ENCODE data around the gene SYNPO2.
"Not testable (repeated sequence)": the region's sequence is repeated elsewhere in the genome, so short reads cannot be mapped to it uniquely, and the experiment has no call there.

Gene SYNPO2

GRCh38 chr4:119041951-119042560, 153.4 kb downstream of the SYNPO2 start:
- Histone ChIP-seq H3K27ac (ENCODE audit: low read depth, low read length) (no peak overlapping the region), H3K4me3 (ENCODE audit: low read length) (no peak overlapping the region), H3K36me3 (ENCODE audit: control insufficient read depth, insufficient read depth, low read length) (no peaks in the 10 kb centered on the region), H3K9ac (ENCODE audit: low read length) (no peak overlapping the region), H3K4me1 (ENCODE audit: control insufficient read depth, insufficient read depth, low read length) (peaks cover 30% of the 10 kb centered on the region), H3K27me3 (ENCODE audit: control insufficient read depth, insufficient read depth, low read length) (no peaks in the 10 kb centered on the region)

GRCh38 chr4:119046263-119046662, 157.6 kb downstream of the SYNPO2 start:
- Histone ChIP-seq H3K9ac (ENCODE audit: low read length) (no peak overlapping the region), H3K27me3 (ENCODE audit: control insufficient read depth, insufficient read depth, low read length) (no peaks in the 10 kb centered on the region)

GRCh38 chr4:119047059-119047458, 158.4 kb downstream of the SYNPO2 start:
- H3K27ac ChIP-seq (ENCODE audit: low read depth, low read length); H3K9ac ChIP-seq (ENCODE audit: low read length); H3K4me3 ChIP-seq (ENCODE audit: low read length); H3K27me3 ChIP-seq (ENCODE audit: control insufficient read depth, insufficient read depth, low read length); H3K36me3 ChIP-seq (ENCODE audit: control insufficient read depth, insufficient read depth, low read length): not testable (repeated sequence)
- peaks cover 13% of the 10 kb centered on the region for H3K4me1 ChIP-seq (ENCODE audit: control insufficient read depth, insufficient read depth, low read length)

More at GRCh38 chr4:119046263-119046662, 157.6 kb downstream of the SYNPO2 start:
- peaks cover 13% of the 10 kb centered on the region for H3K4me1 ChIP-seq (ENCODE audit: control insufficient read depth, insufficient read depth, low read length)
- H3K36me3 ChIP-seq (ENCODE audit: control insufficient read depth, insufficient read depth, low read length), result no peaks in the 10 kb centered on the region
- H3K4me3 ChIP-seq (ENCODE audit: low read length), result no peak overlapping the region
- no peak overlapping the region for H3K27ac ChIP-seq (ENCODE audit: low read depth, low read length)

- no peak overlapping the region for H3K4me3 ChIP-seq (ENCODE audit: low read length)
- no peaks in the 10 kb centered on the region for H3K36me3 ChIP-seq (ENCODE audit: control insufficient read depth, insufficient read depth, low read length)
- H3K4me1 ChIP-seq (ENCODE audit: control insufficient read depth, insufficient read depth, low read length), result peaks cover 7% of the 10 kb centered on the region
- H3K27ac ChIP-seq (ENCODE audit: low read depth, low read length), result no peak overlapping the region
- H3K9ac ChIP-seq (ENCODE audit: low read length), result no peak overlapping the region
- H3K27me3 ChIP-seq (ENCODE audit: control insufficient read depth, insufficient read depth, low read length), result no peaks in the 10 kb centered on the region
Measured at GRCh38 chr4:119048446-119048845, 159.8 kb downstream of the SYNPO2 start.

DNA sequence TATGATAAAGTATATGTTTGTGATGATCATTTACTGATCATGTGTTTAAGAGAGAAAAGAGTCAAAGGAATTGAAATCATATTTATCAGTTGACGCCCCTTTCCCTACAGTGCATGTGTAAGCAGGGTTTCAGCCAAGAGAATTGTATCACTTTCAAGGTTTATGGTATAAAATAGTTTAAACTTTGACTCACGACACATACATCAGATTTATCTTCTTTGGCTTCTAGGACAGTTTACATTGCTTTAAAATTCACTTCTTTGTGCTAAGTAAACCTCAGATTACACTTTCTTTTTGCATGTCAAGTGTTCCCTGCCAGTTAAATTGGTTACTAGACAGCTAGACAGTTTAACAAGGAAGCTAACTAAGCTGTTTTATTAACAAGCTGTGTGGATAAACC, 160.7 kb downstream of the SYNPO2 start:
- H3K4me3 ChIP-seq (ENCODE audit: low read length), result no peak overlapping the region
- no peaks in the 10 kb centered on the region for H3K36me3 ChIP-seq (ENCODE audit: control insufficient read depth, insufficient read depth, low read length)
- H3K4me1 ChIP-seq (ENCODE audit: control insufficient read depth, insufficient read depth, low read length), result peaks cover 7% of the 10 kb centered on the region
- H3K9ac ChIP-seq (ENCODE audit: low read length), result no peak overlapping the region
- no peak overlapping the region for H3K27ac ChIP-seq (ENCODE audit: low read depth, low read length)
- H3K27me3 ChIP-seq (ENCODE audit: control insufficient read depth, insufficient read depth, low read length), result no peaks in the 10 kb centered on the region

DNA sequence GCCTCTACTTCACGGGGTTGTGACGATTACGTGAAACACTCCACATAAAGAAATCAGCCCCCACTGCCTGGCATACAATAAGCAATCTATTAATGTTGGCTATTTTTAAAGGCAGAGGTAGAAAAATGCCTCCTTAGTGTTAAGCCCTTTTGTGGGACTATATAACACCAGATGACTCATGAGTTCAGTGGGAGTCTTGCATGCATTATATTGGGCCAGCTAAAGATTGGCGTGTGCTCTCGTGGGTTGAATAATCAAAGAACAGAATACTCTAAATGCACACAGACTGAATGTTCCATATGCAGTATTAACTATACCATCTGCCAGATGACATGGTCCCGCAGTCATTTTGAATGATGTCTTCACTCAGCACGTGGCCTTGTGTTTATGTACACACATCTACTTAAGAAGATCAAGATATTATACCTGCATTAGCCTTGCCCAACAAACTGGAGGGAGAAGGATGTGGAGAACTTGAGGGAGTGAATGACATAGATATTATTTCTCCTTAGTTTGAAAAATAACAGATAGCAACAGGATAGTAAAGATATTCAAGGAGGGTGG, 162.0 kb downstream of the SYNPO2 start:
- no peaks in the 10 kb centered on the region for H3K36me3 ChIP-seq (ENCODE audit: control insufficient read depth, insufficient read depth, low read length)
- no peak overlapping the region for H3K4me3 ChIP-seq (ENCODE audit: low read length)
- H3K9ac ChIP-seq (ENCODE audit: low read length), result no peak overlapping the region
- H3K27ac ChIP-seq (ENCODE audit: low read depth, low read length), result no peak overlapping the region
- peaks cover 7% of the 10 kb centered on the region for H3K4me1 ChIP-seq (ENCODE audit: control insufficient read depth, insufficient read depth, low read length)
- no peaks in the 10 kb centered on the region for H3K27me3 ChIP-seq (ENCODE audit: control insufficient read depth, insufficient read depth, low read length)

- no peak overlapping the region for H3K27ac ChIP-seq (ENCODE audit: low read depth, low read length)
- no peak overlapping the region for H3K9ac ChIP-seq (ENCODE audit: low read length)
- H3K4me3 ChIP-seq (ENCODE audit: low read length), result no peak overlapping the region
- H3K4me1 ChIP-seq (ENCODE audit: control insufficient read depth, insufficient read depth, low read length), result no peaks in the 10 kb centered on the region
- H3K36me3 ChIP-seq (ENCODE audit: control insufficient read depth, insufficient read depth, low read length), result no peaks in the 10 kb centered on the region
- no peaks in the 10 kb centered on the region for H3K27me3 ChIP-seq (ENCODE audit: control insufficient read depth, insufficient read depth, low read length)
Measured at GRCh38 chr4:119053245-119053644, 164.6 kb downstream of the SYNPO2 start.

GRCh38 chr4:119053997-119054396, 165.3 kb downstream of the SYNPO2 start:
- no peak overlapping the region for H3K27ac ChIP-seq (ENCODE audit: low read depth, low read length)
- H3K9ac ChIP-seq (ENCODE audit: low read length), result no peak overlapping the region
- H3K27me3 ChIP-seq (ENCODE audit: control insufficient read depth, insufficient read depth, low read length), result no peaks in the 10 kb centered on the region
- H3K4me3 ChIP-seq (ENCODE audit: low read length), result no peak overlapping the region
- no peaks in the 10 kb centered on the region for H3K36me3 ChIP-seq (ENCODE audit: control insufficient read depth, insufficient read depth, low read length)
- no peaks in the 10 kb centered on the region for H3K4me1 ChIP-seq (ENCODE audit: control insufficient read depth, insufficient read depth, low read length)

DNA sequence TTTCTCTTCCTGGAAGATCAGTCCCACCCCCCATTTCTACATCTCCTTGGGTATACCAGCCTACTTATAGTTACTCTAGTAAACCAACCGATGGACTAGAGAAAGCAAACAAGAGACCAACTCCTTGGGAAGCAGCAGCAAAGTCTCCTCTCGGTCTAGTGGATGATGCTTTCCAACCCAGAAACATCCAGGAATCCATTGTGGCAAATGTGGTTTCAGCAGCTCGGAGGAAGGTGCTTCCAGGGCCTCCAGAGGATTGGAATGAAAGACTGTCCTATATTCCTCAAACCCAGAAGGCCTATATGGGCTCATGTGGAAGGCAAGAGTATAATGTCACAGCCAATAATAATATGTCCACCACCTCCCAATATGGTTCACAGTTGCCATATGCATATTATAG, 168.8 kb downstream of the SYNPO2 start:
- Histone ChIP-seq H3K4me1 (ENCODE audit: control insufficient read depth, insufficient read depth, low read length) (no peaks in the 10 kb centered on the region), H3K27ac (ENCODE audit: low read depth, low read length) (no peak overlapping the region), H3K4me3 (ENCODE audit: low read length) (no peak overlapping the region), H3K9ac (ENCODE audit: low read length) (no peak overlapping the region), H3K27me3 (ENCODE audit: control insufficient read depth, insufficient read depth, low read length) (no peaks in the 10 kb centered on the region), H3K36me3 (ENCODE audit: control insufficient read depth, insufficient read depth, low read length) (no peaks in the 10 kb centered on the region)

DNA sequence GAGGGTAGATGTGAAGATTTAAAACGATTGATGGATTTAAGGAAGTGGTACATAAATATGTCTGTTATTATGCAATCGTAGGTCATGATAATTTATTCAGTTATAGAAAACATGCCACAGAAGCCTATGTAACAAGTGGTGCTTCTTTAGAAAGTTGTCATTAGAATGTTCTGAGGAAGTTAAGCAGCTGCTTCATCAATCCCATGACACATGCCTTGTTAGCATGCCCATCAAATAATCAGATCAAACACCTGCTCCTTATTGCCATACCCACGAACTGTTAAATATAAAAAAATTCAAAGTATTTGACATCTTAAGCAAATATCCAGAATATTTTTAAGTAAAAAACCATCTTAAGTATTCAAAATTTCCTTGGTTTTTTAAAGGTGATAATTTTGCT, 170.6 kb downstream of the SYNPO2 start:
- no peaks in the 10 kb centered on the region for H3K27me3 ChIP-seq (ENCODE audit: control insufficient read depth, insufficient read depth, low read length)
- no peak overlapping the region for H3K4me3 ChIP-seq (ENCODE audit: low read length)
- no peak overlapping the region for H3K9ac ChIP-seq (ENCODE audit: low read length)
- H3K27ac ChIP-seq (ENCODE audit: low read depth, low read length), result no peak overlapping the region
- H3K36me3 ChIP-seq (ENCODE audit: control insufficient read depth, insufficient read depth, low read length), result no peaks in the 10 kb centered on the region
- no peaks in the 10 kb centered on the region for H3K4me1 ChIP-seq (ENCODE audit: control insufficient read depth, insufficient read depth, low read length)

- not testable (repeated sequence) for H3K27ac ChIP-seq (ENCODE audit: low read depth, low read length); H3K4me1 ChIP-seq (ENCODE audit: control insufficient read depth, insufficient read depth, low read length); H3K4me3 ChIP-seq (ENCODE audit: low read length); H3K27me3 ChIP-seq (ENCODE audit: control insufficient read depth, insufficient read depth, low read length); H3K9ac ChIP-seq (ENCODE audit: low read length); H3K36me3 ChIP-seq (ENCODE audit: control insufficient read depth, insufficient read depth, low read length)
Measured at GRCh38 chr4:119067125-119067524, 178.5 kb downstream of the SYNPO2 start.

- peak overlapping the region; percentile 21 for H3K27ac ChIP-seq (ENCODE audit: low read depth, low read length)
- not testable (repeated sequence) for H3K9ac ChIP-seq (ENCODE audit: low read length); H3K27me3 ChIP-seq (ENCODE audit: control insufficient read depth, insufficient read depth, low read length); H3K36me3 ChIP-seq (ENCODE audit: control insufficient read depth, insufficient read depth, low read length); H3K4me3 ChIP-seq (ENCODE audit: low read length); H3K4me1 ChIP-seq (ENCODE audit: control insufficient read depth, insufficient read depth, low read length)
Measured at GRCh38 chr4:119067670-119068360, 179.2 kb downstream of the SYNPO2 start.

DNA sequence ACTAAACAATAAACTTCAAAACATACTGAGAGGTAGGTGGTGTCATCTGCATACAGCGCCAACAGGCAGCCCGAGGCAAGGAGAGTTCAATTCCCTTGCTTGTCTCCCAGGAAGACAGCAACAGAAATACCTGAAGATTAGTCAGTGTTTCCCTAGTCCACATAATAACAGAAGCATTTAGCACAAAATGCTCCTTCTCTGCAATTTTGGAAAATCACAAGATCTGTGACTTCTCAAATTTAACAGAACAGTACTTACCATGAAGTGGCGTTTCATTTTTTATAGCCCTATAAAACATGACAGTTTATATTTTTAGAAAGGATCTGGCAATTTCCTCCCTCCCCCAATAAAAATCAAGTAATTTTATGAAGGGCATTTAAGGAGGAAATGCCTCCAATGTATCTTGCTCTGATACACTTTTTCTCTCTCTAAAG, 179.9 kb downstream of the SYNPO2 start:
- H3K4me1 ChIP-seq (ENCODE audit: control insufficient read depth, insufficient read depth, low read length), result peaks cover 3% of the 10 kb centered on the region
- H3K27ac ChIP-seq (ENCODE audit: low read depth, low read length), result peak overlapping the region; percentile 21
- no peak overlapping the region for H3K9ac ChIP-seq (ENCODE audit: low read length)

More for the DNA sequence above, 179.9 kb downstream of the SYNPO2 start:
- Histone ChIP-seq H3K4me3 (ENCODE audit: low read length) (no peak overlapping the region), H3K36me3 (ENCODE audit: control insufficient read depth, insufficient read depth, low read length) (no peaks in the 10 kb centered on the region), H3K27me3 (ENCODE audit: control insufficient read depth, insufficient read depth, low read length) (no peaks in the 10 kb centered on the region)
